Smooth muscle cell (in vitro differentiated cells): ENCODE results near the gene SECISBP2L. TPM values are rescaled to one million over a fixed set of nuclear protein-coding genes. Genes with fewer than 3 reads are reported as not detected.
A peak's percentile ranks its signal among the peaks of the same experiment; 100 is the strongest.

Source experiments
- DNase-seq: peaks from one replicate; lab custom pipeline; 2025; ENCODE audit not compliant: unreplicated experiment; lab: John Stamatoyannopoulos, UW
- H2AFZ ChIP-seq: fragments of 200-600 bp; sonication (generic); 2 replicates; pipeline ENCODE4 v1.6.0; 2016; ENCODE audit warnings: antibody characterized with exemption, low read depth, mild to moderate bottlenecking
- H3F3A ChIP-seq: fragments of 200-600 bp; sonication (generic); 2 replicates; pipeline ENCODE4 v1.6.0; 2017; ENCODE audit warnings: antibody characterized with exemption, low read depth
- H3K27ac ChIP-seq: fragments of 200-600 bp; sonication (generic); 2 replicates; pipeline ENCODE4 v1.5.1; 2016; ENCODE audit warnings: low read depth, mild to moderate bottlenecking
- H3K27me3 ChIP-seq: fragments of 200-600 bp; sonication (generic); 2 replicates; pipeline ENCODE4 v1.6.1; 2016; ENCODE audit warnings: low read depth, mild to moderate bottlenecking
- H3K36me3 ChIP-seq: fragments of 200-600 bp; sonication (generic); 2 replicates; pipeline ENCODE4 v1.5.1; 2016; ENCODE audit warnings: low read depth
- H3K4me1 ChIP-seq: fragments of 200-600 bp; sonication (generic); 2 replicates; pipeline ENCODE4 v1.5.1; 2016; ENCODE audit warnings: low read depth
- H3K4me2 ChIP-seq: fragments of 200-600 bp; sonication (generic); 2 replicates; pipeline ENCODE4 v1.6.0; 2016; ENCODE audit warnings: mild to moderate bottlenecking
- H3K4me3 ChIP-seq: fragments of 200-600 bp; sonication (generic); 2 replicates; pipeline ENCODE4 v1.5.1; 2016; ENCODE audit warnings: mild to moderate bottlenecking
- H3K79me2 ChIP-seq: fragments of 200-600 bp; sonication (generic); 2 replicates; pipeline ENCODE4 v1.6.0; 2016; ENCODE audit warnings: low read depth, mild to moderate bottlenecking
- H3K9ac ChIP-seq: fragments of 200-600 bp; sonication (generic); 2 replicates; pipeline ENCODE4 v1.6.0; 2016; ENCODE audit warnings: low read depth
- H3K9me3 ChIP-seq: fragments of 200-600 bp; sonication (generic); replicated peaks from 2 replicates; pipeline ENCODE4 v1.5.1; 2016; ENCODE audit warnings: low read depth
- H4K20me1 ChIP-seq: fragments of 200-600 bp; sonication (generic); 2 replicates; pipeline ENCODE4 v1.6.0; 2016; ENCODE audit warnings: low read depth
- WGBS: methylation state at CpG from one replicate; pipeline ENCODE4 v1.1.7; 2016; ENCODE audit warnings: low lambda C conversion rate; 5-methylcytosine and 5-hydroxymethylcytosine counted together
- polyA plus RNA-seq: library from polyadenylated mRNA; unstranded; fragments of >200 nt; fragmentation: Nextera tagmentation; extraction: Ambion mirVana; gene quantifications from 2 replicates; pipeline ENCODE4 v1.2.1, GENCODE V29; 2016
- total RNA-seq: library from RNA; depleted of rRNA; stranded (reverse); fragments of >200 nt; gene quantifications from 2 replicates; pipeline ENCODE4 v1.2.3, GENCODE V29; 2014
- TF ChIP-seq, protein P1 (sequence below): fragments of 200-600 bp; sonication (generic); IDR thresholded peaks from 2 replicates; pipeline ENCODE4 v1.5.1; 2017; ENCODE audit warnings: borderline replicate concordance, mild to moderate bottlenecking, antibody characterized with exemption; ENCODE audit not compliant: insufficient read depth, poor library complexity, severe bottlenecking

SECISBP2L gene
- total and polyA plus RNA-seq, 2 experiments from 2014 or later: 13.7 to 24.0 TPM

DNA sequence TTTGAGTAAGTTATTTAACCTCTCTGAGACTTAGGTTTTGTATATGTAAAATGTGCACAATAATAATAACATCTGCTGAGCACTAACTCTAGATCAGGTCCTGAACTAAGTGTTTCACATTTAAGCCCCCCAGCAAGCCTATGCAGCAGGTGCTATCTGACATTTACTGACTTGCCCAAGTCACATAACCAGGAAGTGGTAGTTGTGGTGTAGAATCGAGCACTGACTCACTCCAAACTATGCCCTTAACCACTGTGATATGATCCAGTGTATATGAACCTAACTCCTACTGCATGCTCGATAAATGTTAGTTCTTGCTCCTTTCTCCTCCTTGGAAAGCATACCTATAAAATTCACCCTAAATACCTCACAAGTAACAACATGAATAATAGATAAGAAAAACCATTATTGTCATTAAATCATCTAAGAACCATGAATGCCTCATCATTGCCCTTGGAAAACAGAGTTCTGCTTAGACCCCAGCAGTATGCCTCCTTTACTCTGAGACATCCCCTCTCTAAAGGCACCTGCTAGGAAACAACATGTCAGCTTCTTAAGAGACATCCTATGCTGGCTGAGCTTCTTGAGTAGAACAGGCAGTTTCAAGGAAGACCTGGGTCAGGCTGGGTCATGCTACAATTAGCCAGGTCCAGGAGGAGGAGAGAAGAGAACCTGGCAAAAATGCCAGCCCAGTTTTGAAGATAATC is 79.5 kb downstream of the SECISBP2L start:
- TF ChIP-seq, protein P1, sequence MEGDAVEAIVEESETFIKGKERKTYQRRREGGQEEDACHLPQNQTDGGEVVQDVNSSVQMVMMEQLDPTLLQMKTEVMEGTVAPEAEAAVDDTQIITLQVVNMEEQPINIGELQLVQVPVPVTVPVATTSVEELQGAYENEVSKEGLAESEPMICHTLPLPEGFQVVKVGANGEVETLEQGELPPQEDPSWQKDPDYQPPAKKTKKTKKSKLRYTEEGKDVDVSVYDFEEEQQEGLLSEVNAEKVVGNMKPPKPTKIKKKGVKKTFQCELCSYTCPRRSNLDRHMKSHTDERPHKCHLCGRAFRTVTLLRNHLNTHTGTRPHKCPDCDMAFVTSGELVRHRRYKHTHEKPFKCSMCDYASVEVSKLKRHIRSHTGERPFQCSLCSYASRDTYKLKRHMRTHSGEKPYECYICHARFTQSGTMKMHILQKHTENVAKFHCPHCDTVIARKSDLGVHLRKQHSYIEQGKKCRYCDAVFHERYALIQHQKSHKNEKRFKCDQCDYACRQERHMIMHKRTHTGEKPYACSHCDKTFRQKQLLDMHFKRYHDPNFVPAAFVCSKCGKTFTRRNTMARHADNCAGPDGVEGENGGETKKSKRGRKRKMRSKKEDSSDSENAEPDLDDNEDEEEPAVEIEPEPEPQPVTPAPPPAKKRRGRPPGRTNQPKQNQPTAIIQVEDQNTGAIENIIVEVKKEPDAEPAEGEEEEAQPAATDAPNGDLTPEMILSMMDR: no peak
- Histone ChIP-seq H3K4me1 (no peaks in the 10 kb centered on the region), H3K27me3 (peaks cover 9% of the 10 kb centered on the region), H3F3A (no peaks in the 10 kb centered on the region), H3K27ac (no peak overlapping the region), H4K20me1 (no peaks in the 10 kb centered on the region), H3K9me3 (no peaks in the 10 kb centered on the region), H3K79me2 (no peaks in the 10 kb centered on the region), H3K4me3 (no peak overlapping the region), H3K4me2 (no peak overlapping the region), H3K9ac (no peak overlapping the region), H3K36me3 (no peaks in the 10 kb centered on the region), H2AFZ (no peak overlapping the region)
- WGBS: 47% methylated on average over 2 of the region's 2 CpGs
- no peak for DNase-seq

DNA sequence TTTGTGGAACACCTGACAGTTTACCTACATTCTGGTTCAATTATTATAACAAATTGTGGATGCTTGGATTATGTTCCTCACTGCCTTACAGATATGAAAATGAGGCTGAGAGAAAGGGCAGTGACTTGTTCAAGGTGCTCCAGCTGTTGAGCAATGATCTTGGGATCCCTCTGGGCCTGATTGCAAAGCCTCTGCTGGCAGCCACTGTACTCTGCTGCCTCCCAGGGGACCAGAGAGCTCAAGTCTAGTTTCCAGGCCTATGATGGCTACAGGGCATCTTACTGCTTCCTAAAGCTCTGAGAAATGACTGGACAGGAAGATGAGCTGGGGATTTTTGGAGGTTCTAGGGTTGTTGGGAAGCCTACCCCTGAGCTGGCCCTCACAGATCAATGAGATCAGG is 80.3 kb downstream of the SECISBP2L start:
- DNase-seq: no peak
- H2AFZ ChIP-seq: no peak overlapping the region
- no peak overlapping the region for H3K9ac ChIP-seq
- peaks cover 9% of the 10 kb centered on the region for H3K27me3 ChIP-seq
- no peaks in the 10 kb centered on the region for H3K9me3 ChIP-seq
- H3F3A ChIP-seq: no peaks in the 10 kb centered on the region
- H4K20me1 ChIP-seq: no peaks in the 10 kb centered on the region
- H3K4me3 ChIP-seq: no peak overlapping the region
- no peaks in the 10 kb centered on the region for H3K36me3 ChIP-seq
- no peak overlapping the region for H3K27ac ChIP-seq
- no peak overlapping the region for H3K4me2 ChIP-seq
- H3K79me2 ChIP-seq: no peaks in the 10 kb centered on the region
- TF ChIP-seq, protein P1: peak; percentile 5
- H3K4me1 ChIP-seq: no peaks in the 10 kb centered on the region

DNA sequence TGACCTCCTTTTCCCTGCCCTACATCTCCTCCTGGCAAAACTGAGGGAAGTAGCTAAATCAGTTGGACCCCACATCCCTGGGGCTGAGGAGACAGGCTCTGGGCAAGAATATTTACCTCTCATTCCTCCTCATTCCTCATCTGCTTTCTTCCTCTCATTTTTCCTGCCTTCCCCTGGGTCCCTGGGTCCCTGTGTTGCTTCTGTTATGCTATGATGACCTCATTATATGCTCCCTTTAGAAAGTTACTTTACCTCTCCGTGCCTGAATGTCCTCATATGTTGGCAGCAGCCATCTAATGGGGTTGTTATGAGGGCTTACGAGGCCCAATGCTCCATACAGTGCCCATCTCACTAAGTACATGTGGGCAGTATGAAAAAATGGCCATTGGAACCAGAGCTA is 81.3 kb downstream of the SECISBP2L start:
- WGBS: 92% methylated on average over 2 of the region's 2 CpGs
- DNase-seq: no peak
- H4K20me1 ChIP-seq: no peaks in the 10 kb centered on the region
- H3K27ac ChIP-seq: no peak overlapping the region
- H2AFZ ChIP-seq: no peak overlapping the region
- TF ChIP-seq, protein P1: no peak
- H3K79me2 ChIP-seq: no peaks in the 10 kb centered on the region
- no peaks in the 10 kb centered on the region for H3F3A ChIP-seq
- no peaks in the 10 kb centered on the region for H3K4me1 ChIP-seq
- no peaks in the 10 kb centered on the region for H3K9me3 ChIP-seq
- H3K4me3 ChIP-seq: no peak overlapping the region
- H3K27me3 ChIP-seq: peaks cover 11% of the 10 kb centered on the region
- no peak overlapping the region for H3K4me2 ChIP-seq
- no peak overlapping the region for H3K9ac ChIP-seq
- no peaks in the 10 kb centered on the region for H3K36me3 ChIP-seq

- no peaks in the 10 kb centered on the region for H3K4me1 ChIP-seq
- H3K79me2 ChIP-seq: no peaks in the 10 kb centered on the region
- no peak for DNase-seq
- H4K20me1 ChIP-seq: no peaks in the 10 kb centered on the region
- H3K36me3 ChIP-seq: no peaks in the 10 kb centered on the region
- no peaks in the 10 kb centered on the region for H3K9me3 ChIP-seq
- H3K4me3 ChIP-seq: peak within 1 kb of the TSS; percentile 61
- TF ChIP-seq, protein P1: no peak
- no peaks in the 10 kb centered on the region for H3F3A ChIP-seq
- H3K27me3 ChIP-seq: peaks cover 22% of the 10 kb centered on the region
- peak within 1 kb of the TSS; percentile 90 for H3K4me2 ChIP-seq
- under 1% methylated on average over 16 of the region's 16 CpGs for WGBS
- peak within 1 kb of the TSS; percentile 80 for H2AFZ ChIP-seq
- no peak within 1 kb of the TSS for H3K9ac ChIP-seq
- H3K27ac ChIP-seq: no peak within 1 kb of the TSS
Observed at GRCh38 chr15:48963524-48964113, 82.6 kb downstream of the SECISBP2L start, which contains the start of gene SHC4. TSS of gene SHC4 (minus strand) at chr15:48963919. CDS start at chr15:48963015, 904 bp downstream.
